Hindlimb muscle (tissue), 1 donor: ENCODE results near the gene KIF19. TPM values are rescaled to one million over a fixed set of nuclear protein-coding genes. Genes with fewer than 3 reads are reported as not detected.

ENCODE experiments used
- DNase-seq: peaks from one replicate; pipeline ENCODE4 v3.0.0-alpha.2; 2013
- polyA plus RNA-seq: library from polyadenylated mRNA; unstranded; fragments of 120-200 nt; gene quantifications from one replicate; pipeline ENCODE4 v1.2.1, GENCODE V29; 2013; ENCODE audit not compliant: insufficient read length

KIF19 gene
- polyA plus RNA-seq, 1 donor = 2.0 TPM

DNA sequence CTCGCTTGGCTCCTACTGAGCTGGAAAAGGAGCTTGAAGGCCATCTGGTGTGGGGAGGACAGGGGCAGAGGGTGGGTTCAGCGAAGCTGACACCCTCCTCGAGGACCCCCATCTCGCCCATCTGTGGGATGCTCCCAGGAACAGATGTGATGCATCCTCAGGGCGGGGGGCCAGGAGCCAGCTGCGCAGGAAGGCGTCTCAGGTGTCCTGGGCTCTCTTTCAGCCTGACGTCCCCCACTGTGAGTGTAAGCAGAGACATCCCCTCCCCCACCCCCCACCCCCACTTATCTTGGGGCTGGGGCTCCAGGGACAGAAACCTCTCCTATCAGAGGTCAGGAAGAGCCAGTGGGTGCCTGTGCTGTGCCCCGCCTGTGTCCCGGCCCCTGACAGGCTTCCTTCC, 16.2 kb downstream of the KIF19 start:
- no peak for DNase-seq

DNA sequence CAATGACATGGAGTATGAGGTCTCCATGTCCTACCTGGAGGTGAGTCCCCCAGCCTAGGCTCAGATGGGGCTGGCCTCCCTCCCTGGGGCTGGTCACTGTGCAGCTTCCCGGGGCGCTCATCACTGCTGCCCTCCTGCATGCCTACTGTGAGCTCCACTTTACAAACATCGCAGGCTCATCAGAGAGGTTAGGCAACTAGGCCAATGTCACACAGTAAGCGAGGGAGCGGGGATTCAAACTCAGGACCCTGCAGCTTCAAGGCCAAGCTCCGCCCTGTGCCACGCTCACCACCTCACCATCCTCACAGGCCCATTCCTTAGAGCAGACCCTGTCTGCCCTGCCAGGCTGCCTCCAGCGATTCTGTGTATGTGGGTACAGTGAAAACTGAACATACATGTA, 17.1 kb downstream of the KIF19 start:
- no peak for DNase-seq

DNA sequence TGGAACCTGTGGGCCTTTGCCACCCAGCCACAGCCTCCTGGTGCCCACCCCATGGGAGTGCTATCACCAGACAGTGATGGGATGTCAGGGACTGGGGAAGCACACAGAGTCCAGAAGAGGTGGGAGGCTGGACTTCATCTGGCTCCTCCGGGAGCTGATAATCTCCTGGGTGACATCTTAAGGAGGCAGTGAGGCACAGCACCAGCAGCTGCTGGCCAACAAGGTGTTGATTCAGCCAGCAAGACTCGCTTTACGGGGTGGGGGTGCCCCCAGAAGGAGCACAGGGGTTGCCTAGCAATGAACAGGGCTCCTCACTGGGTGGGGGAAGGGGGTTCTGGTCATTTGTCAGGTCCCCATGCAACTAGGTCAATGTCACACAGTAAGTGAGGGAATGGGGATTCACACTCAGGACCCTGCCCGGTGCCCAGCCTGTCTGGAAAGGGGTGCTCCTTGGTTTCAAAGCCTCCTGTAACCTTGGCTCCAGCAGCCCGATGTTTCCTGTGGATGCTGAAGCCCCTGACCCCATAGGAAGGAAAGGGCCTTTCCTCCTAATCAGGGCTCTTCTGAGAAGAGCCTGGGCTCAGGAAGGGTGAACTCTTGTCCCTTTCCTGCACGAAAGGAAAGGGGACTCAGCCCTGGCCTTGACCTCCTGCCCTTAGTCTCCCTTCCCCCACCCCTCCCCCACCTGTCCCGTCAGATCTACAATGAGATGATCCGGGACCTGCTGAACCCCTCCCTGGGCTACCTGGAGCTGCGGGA, 17.7 kb downstream of the KIF19 start:
- DNase-seq = no peak

DNA sequence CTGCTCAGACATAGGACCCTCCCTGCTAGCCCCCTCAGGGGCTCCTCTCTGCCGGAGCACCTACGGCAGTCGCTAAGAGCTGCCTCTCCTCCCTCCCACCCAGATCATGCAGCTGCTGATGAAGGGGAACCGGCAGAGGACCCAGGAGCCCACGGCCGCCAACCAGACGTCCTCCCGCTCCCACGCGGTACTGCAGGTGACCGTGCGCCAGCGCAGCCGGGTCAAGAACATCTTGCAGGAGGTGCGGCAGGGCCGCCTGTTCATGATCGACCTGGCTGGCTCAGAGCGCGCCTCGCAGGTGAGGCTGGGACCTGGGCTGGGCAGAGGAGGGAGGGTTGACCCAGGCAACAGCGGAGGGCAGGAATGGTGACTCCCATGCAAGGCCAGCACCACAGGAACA, 18.6 kb downstream of the KIF19 start:
- no peak for DNase-seq

DNA sequence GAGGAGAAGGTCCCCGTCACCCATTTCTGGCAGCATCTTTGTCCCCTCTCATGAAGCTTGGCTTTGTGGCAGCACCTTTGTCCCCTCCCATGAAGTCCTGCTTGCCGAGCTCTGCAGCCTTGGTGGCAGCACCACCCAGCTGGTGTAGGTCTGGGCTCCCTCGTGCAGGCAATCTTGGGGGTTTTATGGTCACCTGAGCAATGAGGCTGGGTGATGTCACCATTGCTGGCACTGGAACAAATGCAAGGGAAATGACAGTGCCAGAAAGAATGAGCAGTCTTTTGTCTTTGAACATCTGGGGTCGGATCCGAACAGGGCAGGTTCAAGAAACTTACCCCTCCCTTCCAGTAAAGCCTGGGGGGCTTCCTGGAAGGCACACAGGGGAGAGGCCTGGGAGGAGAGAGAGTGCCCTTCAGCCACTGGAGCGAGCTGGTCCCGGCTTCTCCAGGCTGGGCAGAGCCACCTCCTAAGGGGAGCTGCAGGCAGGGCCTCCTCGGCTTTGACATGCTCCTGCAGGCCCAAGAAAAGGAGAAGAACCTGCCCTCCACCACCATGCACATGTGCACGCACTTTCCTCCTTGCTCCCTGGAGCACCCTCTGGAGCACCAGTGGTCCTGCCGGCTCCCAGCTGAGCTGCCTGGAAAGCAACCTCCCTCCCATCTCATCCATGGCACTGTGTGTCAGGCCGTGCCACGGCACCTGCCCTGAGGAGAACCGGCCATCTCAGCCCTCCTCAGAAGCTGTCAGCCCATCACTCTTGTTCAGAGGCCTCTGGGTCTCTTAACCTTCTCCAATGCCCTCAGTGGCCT, 19.6 kb downstream of the KIF19 start:
- no peak for DNase-seq

DNA sequence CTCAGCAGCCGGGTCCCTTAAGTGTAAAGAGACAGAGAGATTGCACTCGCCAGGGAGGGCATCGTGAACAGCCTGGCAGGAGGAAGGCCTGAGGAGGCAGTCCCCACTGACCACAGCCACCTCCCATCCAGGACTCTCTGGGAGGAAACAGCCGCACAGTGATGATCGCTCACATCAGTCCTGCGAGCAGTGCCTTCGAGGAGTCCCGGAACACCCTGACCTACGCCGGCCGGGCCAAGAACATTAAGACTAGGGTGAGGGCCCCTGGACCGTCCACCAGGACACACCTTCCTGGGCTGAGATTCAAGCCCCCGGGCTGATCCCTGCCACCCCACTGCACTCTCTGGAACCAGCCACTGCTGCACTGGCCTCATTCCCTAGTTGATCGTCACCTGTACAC, 21.6 kb downstream of the KIF19 start:
- no peak for DNase-seq

DNA sequence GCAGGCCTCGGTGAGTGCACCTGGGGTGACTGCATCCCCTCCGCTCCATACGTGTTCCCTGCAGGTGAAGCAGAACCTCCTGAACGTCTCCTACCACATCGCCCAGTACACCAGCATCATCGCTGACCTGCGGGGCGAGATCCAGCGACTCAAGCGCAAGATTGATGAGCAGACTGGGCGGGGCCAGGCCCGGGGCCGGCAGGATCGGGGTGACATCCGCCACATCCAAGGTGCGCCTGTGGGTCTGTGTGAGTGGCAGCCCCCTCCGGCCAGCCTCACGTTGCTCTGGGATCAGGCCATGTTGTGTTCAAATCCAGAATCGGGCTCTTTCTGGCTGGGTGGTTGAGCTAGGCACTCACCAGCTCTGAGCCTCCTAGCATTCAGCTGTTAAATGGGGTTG, 23.1 kb downstream of the KIF19 start:
- no peak for DNase-seq

DNA sequence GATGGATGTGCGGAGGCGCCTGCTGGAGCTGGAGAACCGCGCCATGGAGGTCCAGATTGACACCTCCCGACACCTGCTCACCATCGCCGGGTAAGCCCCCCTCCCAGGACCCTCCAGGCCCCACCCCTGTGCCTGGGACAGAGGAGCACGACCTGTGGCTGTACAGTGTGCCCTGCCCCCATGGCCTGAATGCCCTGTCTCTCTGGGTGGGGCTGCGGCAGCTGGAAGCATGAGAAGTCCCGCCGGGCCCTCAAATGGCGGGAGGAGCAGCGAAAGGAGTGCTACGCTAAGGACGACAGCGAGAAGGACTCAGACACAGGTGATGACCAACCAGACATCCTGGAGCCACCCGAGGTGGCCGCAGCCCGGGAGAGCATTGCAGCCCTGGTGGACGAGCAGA, 24.5 kb downstream of the KIF19 start:
- DNase-seq = no peak

DNA sequence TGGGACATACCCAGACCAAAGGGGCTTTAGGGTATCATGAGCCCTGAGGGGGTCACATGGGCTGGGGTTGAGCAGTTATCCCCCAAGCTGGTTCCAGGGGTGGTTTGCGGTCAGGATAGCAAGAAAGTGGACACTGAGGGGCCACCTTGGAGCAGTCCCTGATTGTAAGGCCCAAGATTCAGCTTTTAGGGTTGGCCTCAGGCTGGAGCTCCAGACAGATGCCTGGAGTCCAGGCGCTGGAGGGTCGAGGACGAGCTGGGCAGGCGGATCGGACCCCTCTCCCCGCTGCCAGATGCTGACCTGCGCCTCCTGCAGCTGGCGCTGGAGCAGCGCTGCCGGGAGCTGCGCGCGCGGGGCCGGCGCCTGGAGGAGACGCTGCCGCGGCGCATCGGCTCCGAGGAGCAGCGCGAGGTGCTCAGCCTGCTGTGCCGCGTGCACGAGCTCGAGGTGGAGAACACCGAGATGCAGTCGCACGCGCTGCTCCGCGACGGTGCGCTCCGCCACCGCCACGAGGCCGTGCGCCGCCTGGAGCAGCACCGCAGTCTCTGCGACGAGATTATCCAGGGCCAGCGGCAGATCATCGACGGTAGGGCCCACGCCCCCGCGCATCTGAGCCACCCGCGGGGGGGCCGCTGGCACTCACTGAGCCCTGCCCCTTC, 25.7 kb downstream of the KIF19 start:
- no peak for DNase-seq

DNA sequence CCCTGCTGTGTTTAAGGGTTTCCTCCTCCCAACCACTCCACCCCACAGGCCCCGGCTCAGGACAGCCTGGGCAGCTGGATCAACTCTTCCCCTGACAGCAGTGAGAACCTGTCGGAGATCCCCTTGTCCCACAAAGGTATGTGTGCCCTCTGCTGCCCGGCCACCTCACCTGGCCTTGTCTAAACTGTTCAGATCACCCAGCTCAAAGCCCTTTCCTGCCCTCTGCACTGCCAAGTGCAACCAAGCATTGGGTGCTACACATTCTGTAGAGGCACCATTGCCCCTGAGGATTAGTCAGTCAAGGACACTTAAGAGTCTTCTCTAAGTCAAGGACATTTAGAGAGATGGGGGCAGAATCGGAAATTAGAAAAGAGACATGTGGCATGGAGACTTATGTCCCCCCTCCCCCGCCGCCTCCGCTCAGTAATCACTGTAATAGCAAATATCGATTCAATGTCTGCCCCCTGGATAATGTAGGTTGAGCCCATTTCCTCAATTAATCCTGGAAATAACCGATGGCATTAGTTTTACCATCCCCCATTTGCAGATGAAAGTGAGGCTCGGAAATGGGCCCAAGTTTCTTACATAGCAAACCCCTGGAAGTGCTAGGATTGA, 27.5 kb downstream of the KIF19 start:
- DNase-seq = no peak

DNA sequence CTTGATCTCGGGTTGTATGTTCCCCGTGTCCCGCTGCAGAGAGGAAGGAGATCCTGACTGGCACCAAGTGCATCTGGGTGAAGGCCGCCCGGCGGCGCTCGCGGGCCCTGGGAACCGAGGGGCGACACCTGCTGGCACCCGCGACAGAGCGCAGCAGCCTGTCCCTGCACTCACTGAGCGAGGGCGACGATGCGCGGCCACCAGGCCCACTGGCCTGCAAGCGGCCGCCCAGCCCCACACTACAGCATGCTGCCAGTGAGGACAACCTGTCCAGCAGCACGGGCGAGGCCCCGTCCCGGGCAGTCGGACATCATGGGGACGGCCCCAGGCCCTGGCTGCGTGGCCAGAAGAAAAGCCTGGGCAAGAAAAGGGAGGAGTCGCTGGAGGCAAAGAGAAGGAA, 28.1 kb downstream of the KIF19 start:
- DNase-seq = no peak

DNA sequence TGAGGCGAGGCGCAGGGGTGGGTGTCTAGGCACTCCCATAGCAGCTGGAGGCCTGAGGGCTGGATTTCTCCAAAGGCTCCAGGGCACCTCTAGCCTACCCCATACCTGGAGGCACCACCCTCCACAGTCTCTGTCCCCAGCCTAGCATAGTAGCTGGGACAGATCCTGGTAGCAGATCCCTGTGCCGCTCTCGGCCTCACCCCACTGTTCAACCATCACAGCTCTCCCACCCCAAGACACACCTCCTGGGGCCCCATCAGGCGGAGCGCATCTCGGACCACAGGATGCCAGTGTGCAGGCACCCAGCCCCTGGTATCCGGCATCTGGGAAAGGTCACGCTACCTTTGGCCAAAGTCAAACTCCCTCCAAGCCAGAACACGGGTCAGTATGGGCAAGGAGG, 28.5 kb downstream of the KIF19 start:
- DNase-seq = no peak

DNA sequence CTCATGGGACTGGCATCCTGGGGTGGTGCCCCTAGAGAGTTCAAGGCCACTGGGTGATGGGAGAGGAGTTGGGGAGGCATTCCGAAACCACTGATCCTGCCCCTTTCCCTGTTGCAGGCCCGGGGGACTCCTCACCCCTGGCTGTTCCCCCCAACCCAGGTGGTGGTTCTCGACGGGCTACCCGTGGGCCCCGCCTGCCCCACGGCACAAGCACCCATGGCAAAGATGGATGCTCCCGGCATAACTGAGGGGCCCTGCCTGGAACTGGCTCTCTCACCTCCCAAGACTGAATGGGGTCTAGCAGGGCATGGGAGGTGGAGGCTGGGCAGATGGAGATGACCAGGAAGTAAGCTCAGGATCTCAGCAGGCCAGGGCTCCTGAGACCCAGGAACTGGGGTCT, 29.0 kb downstream of the KIF19 start:
- no peak for DNase-seq

DNA sequence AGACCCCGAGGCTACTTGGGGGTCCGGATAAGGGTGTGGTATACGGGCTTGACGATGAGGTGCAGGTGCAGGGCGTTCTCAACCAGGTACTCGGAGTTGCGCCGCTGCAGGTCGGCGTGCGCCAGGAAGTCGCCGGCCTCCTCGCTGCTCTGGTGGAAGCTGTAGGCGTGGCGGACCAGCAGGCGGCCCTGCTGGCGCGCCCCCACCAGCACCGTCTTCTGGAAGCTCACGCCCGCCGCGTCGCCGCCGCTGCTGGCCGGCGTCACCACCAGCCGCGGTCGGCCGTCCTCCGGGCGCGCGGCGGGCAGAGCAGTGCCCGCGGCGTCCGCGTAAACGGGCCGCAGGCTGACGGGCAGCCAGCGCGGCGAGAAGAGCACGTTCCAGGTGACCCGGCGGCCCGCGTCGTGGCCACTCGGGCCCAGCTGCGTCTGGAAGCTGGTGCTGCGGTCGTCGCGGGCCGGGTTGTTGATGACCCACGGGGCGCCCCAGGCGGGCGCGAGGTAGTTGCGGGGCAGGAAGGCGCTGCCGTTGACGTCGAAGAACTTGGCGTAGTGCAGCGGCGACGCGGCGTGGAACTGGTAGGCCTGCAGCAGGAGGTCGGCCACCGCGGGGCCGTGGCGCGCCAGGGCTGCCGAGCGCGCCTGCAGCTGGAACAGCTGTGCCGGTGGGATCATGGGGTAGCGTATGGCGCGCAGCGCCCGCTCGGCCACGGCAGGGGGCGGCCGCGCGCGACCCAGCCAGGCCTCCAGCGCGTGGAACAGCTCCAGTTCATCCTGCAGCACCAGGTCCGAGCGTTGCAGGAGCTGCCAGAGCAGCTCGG, 30.8 kb downstream of the KIF19 start:
- DNase-seq = no peak

DNA sequence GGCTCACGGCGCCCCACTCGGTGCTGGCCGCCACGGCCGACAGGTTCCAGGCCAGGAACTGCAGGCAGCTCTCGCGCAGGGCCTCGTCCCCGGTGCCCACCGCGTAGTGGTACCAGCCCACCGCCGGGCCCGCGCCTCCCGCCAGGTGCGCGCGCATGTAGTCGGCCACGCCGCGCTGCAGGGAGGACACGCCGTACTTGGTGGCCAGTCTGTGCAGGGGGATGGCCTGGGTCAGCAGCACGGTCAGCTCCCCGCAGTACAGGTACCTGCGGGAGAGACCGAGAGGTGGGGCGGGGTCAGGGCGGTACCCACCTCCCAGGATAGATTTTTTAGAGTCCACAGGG, 31.4 kb downstream of the KIF19 start:
- no peak for DNase-seq

DNA sequence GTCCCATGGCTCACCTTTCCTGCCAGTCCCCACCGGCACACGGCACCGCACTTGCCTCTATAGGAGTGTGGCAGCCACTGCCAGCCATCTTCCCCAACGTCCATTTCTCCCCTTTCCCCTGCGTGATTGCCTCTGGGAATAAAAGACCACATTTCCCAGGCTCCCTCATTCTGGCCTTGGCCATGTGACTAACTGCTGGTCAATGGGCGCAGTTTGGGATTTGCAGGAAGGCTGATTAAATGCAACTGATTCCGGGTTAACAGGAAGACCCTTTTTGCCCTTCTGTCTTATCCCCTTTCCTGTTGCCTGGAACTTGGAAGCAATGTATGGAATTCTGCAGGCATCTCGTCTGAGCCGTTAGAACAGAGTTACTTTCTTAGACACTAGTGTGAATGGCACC, 32.7 kb downstream of the KIF19 start:
- DNase-seq = no peak

DNA sequence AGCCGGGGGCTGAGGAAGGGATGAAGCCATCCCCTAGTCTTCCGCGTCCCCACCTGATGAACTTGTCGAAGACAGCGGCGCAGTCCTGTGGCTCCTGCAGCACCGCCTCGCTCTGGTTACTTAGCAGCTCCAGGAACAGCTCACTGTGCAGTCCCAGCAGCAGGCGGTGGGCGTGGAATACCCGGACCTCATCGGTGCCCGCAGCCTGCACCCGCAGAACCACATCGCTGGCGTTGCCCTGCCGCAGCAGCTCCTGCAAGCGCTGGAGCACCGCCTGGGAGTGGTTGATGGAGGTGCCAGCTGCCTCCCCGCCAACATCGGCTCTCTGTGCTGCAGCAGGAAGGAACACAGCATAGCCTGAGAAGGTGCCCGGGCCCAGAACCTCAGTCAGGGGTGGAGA, 33.9 kb downstream of the KIF19 start:
- no peak for DNase-seq

DNA sequence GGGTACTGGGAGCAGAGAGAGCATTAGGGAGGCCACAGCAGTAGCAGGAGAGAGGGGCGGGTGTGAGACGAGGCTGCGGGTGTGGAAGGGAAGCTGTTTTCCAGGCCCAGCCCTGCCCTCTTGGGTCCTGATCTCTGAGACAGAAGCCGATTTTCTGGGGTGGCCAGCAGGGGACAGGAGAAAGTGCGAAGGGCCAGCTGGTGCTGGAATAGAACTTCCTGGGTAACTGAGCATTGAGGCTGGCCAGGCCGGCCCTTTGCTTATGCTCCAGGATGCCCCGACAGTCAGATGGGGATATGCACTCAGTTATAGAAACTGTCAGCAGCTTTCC, 34.8 kb downstream of the KIF19 start:
- DNase-seq = no peak

DNA sequence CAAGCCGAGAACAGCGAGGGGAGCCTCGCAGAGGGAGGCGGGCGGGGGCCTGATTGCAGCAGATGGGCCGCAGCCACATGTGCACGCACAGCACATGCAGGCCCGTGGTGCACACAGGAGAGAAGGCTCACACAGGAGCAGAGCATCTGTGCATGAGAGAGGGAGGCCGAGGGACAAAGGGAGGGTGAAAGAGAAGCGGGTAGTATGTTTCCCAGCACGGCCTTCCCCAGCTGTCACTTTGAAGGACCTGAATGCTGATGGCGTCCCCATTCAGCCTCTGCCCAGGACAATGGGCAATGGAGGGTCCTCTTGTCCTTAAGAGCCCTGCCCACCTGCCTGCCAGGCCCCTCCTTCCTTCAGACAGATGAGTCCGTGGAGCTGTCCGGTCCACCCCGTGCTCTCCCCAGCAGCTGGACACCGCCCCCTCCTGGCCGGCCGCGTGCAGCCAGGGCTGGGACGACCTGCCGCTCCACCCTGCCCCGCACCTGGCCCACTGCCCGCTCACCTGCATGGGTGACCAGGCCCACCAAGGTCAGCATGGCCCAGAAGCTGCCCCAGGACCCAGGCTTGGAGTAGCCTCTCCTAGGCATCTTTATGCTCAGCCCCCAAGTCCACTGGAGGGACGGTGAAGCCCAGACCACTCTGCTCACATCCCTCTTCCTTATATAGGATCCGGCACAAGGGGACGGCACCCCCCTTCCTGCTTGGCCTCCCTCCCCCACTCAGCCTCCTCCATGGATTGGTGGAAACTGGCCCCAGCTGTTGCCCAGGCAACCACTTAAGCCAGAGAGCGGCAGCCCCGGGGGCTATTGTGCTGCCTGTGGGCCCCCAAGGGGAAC, 35.4 kb downstream of the KIF19 start, which contains the start of gene BTBD17:
TSS of gene BTBD17 (minus strand) at position 639 of the 839 bp plus-strand sequence. CDS start at position 590, 49 bp downstream.
- DNase-seq = no peak

DNA sequence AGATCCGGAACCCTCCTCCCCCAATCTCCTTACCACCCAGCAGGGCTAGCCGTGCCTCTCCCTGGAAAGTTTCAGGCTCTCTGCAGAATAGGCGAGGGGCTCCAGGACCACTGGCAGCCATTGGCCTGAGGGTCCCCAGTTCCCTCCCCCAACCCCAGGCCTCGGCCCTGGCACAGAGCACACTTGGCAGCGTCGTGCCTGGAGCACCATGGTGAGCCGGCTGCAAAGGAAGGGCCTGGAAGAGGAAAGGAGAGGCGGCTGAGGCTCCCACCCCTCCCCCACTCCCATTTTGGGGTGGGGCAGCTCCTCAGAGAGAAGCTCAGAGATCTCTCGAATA, 36.0 kb downstream of the KIF19 start:
- no peak for DNase-seq

DNA sequence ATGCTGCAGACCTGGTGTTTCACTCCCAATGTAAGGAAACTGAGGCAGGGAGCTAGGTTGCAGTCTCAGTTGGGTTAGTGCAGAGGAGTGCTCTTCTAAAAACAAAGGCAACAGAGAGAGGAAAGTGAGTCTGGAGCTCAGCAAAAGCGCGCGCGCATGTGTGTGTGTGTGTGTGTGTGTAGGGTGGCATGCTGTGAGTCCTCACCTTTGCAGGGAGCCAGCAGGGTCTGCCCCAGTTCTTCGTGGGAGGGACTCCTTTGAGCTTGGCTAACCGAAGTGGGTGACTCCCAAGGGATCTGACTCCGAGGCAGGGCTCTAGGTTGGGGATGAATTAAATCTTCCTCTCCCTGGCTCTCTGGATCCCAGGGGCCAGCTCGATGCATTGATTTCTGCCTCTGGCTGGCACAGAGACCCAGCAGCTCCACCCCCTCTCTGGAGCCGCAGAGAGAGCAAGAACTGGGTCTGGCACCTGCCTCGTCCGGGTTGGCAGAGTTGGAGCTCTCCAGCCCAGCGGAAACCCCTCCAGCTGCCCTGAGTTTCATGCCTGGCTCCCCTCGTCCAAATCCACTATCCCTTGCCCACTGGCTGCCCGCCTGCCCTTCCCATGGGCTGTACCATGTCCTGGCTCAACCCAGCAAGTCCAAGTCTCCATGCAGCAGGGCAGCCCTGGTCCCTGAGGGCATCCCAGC, 36.9 kb downstream of the KIF19 start:
- no peak for DNase-seq
